Kasumi-1 (cell line): ENCODE results near the gene TRIM10.
A peak's percentile ranks its signal among the peaks of the same experiment; 100 is the strongest.
"Not testable (repeated sequence)": the region's sequence is repeated elsewhere in the genome, so short reads cannot be mapped to it uniquely, and the experiment has no call there.

Source experiments
- DNase-seq, 2 experiments: peaks; one replicate each; lab custom pipeline; 2025; lab: John Stamatoyannopoulos, UW

Gene TRIM10

DNA sequence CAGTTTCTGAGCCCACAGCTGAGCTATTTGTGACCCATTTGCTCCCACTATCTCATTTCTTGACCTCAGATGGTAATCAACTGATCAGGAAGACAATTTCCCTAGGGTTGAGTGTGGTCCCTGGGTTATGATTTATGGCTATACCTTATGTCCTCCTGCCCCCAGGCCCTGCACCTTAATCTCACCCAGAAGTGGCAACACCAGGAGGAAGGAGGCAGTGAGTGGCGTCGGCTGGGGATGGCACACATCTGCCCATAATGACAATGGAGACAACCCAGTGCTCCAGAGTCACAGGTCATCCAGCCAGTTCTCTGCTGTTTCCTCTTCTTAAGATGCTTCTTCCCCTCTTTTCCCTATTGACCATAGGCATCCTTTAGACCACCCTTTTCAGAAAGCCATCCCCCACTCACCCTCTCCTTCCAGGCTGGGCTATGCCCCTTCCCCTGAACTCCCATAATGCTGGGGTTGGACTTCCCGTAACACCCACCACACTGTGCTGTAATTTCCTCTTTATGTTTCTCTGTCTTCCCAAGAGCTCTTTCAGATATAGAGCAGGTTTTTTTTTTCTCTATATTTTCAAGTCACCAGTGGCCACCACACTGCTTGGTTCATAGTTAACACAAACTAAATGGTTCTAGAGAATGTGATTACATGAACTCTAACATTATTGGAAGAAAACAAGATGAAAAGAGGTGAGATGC lies 8.0 kb downstream of the TRIM10 start:
- DNase-seq: peak in 1 of 2 experiments; percentile 14

DNA sequence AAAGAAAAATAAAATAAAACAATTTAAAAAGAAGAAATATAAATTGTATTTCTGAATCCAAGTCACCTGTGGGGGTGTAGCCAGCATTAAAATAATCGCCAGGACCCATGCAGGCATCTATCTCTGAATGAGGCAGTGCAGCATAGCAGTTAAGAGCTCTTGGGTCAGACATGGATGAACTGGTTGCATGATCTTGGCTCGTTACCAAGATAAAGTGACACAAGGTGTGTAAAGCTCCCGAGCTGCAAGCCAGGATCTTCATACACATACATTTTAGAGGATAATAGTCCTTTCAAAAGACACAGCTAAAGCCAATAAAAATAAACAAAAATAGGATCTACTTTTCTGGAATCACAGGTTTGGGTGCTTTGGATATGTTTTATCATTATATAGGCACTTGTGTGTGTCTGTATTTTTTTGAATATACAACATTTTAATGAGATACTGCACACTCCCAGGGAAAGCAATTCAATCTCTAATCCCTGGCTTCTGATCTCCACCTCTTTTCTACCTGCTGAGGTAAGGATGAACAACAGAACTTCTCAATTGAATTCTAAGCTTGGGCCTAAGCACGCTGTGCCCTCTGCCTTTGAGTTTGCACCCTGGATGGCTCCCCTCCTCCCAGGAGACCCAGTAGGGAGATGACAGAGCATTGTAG lies 8.9 kb downstream of the TRIM10 start:
- DNase-seq: no peak

GRCh38 chr6:30151580-30151979 lies 9.4 kb downstream of the TRIM10 start:
- peak; percentile 78 to 82 for DNase-seq

- DNase-seq: no peak
Observed at GRCh38 chr6:30150671-30151395, 10.2 kb downstream of the TRIM10 start.

DNA sequence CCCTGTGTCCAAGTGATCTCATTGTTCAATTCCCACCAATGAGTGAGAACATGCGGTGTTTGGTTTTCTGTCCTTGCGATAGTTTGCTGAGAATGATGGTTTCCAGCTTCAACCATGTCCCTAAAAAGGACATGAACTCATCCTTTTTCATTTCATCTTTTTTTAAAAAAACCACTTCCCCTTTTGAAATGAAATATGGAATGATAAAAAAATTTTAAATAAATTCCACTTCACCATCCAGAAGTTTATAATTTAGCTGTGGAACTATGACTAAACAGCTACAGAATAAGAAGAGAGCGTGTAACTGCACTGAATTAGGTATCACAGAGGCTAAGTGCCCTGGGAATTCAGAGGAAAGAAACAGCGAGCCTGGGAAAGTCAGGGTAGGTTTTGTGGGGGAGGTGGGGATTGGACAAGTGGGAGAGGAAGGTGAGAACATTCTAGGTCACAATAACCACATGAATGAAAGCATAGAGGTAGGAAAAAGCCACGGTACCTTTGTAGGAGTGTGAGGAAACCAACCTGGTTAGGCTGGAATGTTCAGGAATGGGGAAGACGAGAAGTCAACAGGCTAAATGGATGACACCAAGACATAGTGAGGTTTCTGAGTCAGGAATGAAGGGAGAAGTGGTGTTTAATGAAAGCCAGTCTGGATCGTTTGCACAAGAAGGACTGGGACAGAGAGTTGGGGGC lies 11.0 kb downstream of the TRIM10 start:
- DNase-seq: no peak

GRCh38 chr6:30149234-30149633 lies 11.8 kb downstream of the TRIM10 start:
- DNase-seq: no peak

GRCh38 chr6:30147096-30147495 lies 13.9 kb downstream of the TRIM10 start:
- DNase-seq: no peak

GRCh38 chr6:30145818-30146217 lies 15.2 kb downstream of the TRIM10 start:
- no peak for DNase-seq

GRCh38 chr6:30144811-30145210 lies 16.2 kb downstream of the TRIM10 start:
- no peak for DNase-seq

- DNase-seq: no peak
Observed at GRCh38 chr6:30143780-30144179, 17.2 kb downstream of the TRIM10 start.

GRCh38 chr6:30142665-30143064 lies 18.3 kb downstream of the TRIM10 start:
- no peak for DNase-seq

DNA sequence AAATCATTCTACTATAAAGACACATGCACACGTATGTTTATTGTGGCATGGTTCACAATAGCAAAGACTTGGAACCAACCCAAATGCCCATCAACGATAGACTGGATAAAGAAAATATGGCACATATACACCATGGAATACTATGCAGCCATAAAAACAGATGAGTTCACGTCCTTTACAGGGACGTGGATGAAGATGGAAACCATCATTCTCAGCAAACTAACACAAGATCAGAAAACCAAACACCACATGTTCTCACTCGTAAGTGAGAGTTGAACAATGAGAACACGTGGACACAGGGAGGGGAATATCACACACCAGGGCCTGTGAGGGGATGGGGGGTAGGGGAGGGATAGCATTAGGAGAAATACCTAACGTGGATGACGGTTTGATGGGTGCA lies 20.8 kb downstream of the TRIM10 start:
- DNase-seq: not testable (repeated sequence)

DNA sequence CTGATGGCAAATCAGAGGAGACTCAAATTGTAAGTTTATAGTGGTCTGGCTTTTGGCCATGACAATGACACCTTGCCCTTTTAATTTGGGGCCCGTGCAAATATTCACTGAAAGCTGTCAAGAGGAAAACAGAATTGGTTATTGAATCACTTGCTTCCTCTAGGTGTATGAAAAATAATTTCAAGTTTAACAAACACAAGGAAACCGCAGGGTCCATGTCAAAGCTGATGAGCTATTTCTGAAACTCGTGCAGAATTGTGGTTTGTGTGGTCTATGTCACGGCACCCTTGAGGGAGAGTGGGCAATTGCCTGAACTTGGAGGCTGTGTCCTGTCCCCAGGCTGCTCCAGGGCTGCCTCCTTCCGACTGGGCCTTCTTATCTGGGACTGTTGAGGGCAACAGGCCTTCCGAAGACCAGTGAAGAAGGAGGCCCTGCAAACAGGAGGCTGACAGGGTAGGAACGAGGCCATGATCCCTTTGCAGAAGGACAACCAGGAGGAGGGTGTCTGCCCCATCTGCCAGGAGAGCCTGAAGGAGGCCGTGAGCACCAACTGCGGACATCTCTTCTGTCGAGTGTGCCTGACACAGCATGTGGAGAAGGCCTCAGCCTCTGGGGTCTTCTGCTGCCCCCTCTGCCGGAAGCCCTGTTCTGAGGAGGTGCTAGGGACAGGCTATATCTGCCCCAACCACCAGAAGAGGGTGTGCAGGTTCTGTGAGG lies 24.3 kb downstream of the TRIM10 start:
- no peak for DNase-seq

DNA sequence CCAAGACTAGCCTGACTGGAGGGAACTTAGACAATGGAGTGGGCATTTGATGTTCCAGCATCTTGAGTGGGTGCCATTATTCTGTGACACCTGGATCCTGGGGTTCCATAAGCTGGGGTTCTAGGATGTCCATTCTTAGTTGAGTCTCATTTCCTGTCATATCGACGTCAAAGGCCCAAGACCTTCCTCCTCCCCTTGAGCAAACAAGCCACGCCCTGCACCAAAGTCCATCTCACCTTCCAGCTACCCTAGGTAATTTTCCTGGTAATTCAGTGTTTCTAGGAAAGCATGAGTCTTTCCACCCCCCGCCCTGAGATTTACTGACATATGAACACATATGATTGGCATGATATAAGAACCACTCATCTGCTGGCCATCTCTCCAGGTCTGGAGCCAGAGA lies 25.3 kb downstream of the TRIM10 start, which contains the start of gene TRIM40:
Gene TRIM40, plus strand, starts transcription at position 384 of the 400 bp plus-strand sequence. CDS start 897 bp downstream, outside the sequence.
- DNase-seq: no peak

- DNase-seq: no peak
Observed at GRCh38 chr6:30135147-30135546, 25.9 kb downstream of the TRIM10 start.

- no peak for DNase-seq
Observed at GRCh38 chr6:30131947-30132497, 29.0 kb downstream of the TRIM10 start.

GRCh38 chr6:30130887-30131862 lies 29.8 kb downstream of the TRIM10 start:
- peak; percentile 83 to 87 for DNase-seq

DNA sequence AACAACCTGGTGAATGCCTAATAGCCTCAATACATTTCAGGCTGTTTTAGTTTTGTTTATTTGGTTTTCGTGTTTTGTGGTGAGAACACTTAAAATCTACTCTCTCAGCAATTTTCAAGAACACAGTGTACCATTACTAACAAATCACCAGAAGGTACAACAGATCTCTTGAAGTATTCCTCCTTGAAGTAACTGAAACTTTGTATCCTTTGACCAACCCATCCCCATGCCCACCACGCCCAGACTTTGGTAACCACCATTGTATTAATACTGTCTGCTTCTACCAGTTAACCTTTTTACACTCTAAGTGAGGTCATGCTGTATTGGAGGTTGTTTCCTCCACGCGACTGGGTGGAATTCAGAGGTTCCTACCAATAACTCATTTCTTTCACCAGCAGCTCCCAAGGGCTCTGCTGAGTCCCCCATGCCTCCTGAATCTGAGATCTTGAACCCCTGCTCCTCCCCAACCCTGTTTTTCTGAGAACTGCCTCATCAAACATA lies 30.8 kb downstream of the TRIM10 start:
- no peak for DNase-seq

GRCh38 chr6:30129265-30130178 lies 31.5 kb downstream of the TRIM10 start:
- no peak for DNase-seq
